Measurements from ENCODE around the gene VSIG10.
A peak's percentile ranks its signal among the peaks of the same experiment; 100 is the strongest.

VSIG10 gene

DNA sequence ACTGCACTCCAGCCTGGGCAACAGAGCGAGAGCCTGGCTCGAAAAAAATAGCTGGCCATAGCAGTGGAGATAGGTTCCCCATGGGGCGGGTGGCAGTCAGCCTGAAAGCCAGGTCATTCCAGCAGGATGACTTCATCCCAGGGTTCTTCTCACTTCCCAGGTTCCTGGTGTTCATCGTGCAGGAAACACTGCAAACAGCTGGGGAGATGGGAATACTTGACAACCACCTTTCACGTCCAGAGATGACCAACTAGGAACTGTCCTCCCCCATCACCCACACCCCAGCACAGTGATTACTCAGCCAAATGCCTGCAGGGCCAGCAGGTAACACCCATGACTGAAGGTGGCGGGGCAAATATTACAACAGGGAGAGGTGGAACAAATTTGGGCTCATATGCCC lies 1.7 kb downstream of the VSIG10 start:
- Histone ChIP-seq H4K8ac (ENCODE audit: low read depth, low read length) (no peak overlapping the region), H4K91ac (ENCODE audit: low read depth, low read length, poor library complexity) (no peak overlapping the region), H2BK15ac (ENCODE audit: low read length) (no peak overlapping the region), H3K14ac (ENCODE audit: low read length) (no peak overlapping the region), H2BK12ac (ENCODE audit: low read length) (no peak overlapping the region), H3K27ac (replicated peaks; ENCODE audit: low read length) (no peak overlapping the region), H3K9ac (ENCODE audit: low read depth, low read length, poor library complexity) (no peak overlapping the region), H2BK5ac (ENCODE audit: low read length) (no peak overlapping the region), H3K79me1 (ENCODE audit: low read depth, low read length) (no peaks in the 10 kb centered on the region), H2BK120ac (ENCODE audit: low read depth, low read length) (no peak overlapping the region), H3K36me3 (replicated peaks in 1 of 2; ENCODE audit: control insufficient read depth in 2 of 2, insufficient read depth in 2 of 2, low read length in 2 of 2) (peaks cover 0 to 6% of the 10 kb centered on the region in 2 donors), H2AFZ (ENCODE audit: low read length) (no peak overlapping the region), H3K9me3 (replicated peaks in 1 of 2; ENCODE audit: control insufficient read depth in 2 of 2, insufficient read depth in 1 of 2, low read depth in 1 of 2, low read length in 2 of 2) (no peaks in the 10 kb centered on the region), H3K4me2 (ENCODE audit: insufficient read depth, low read length, poor library complexity, severe bottlenecking) (no peak overlapping the region), H3K18ac (ENCODE audit: low read length) (no peak overlapping the region), H3K23ac (ENCODE audit: low read depth, low read length, poor library complexity) (no peak overlapping the region), H3K4ac (ENCODE audit: low read length) (no peak overlapping the region), H3K27me3 (ENCODE audit: control insufficient read depth in 3 of 3, insufficient read depth in 3 of 3, low read depth in 1 of 3, low read length in 3 of 3) (no peaks in the 10 kb centered on the region), H2AK5ac (ENCODE audit: low read depth, low read length) (no peak overlapping the region), H3K4me3 (ENCODE audit: low read length in 2 of 2) (no peak overlapping the region), H3K4me1 (ENCODE audit: control insufficient read depth in 2 of 2, insufficient read depth in 1 of 2, low read depth in 1 of 2, low read length in 2 of 2) (peaks cover 3 to 5% of the 10 kb centered on the region in 2 donors)
- no peak for DNase-seq (ENCODE audit: low spot score)
- no CpG with 5 or more reads among the region's 6 CpGs for WGBS, 2 donors (ENCODE audit: extremely low coverage in 2 of 2, insufficient read length in 2 of 2, insufficient replicate concordance in 1 of 2)

DNA sequence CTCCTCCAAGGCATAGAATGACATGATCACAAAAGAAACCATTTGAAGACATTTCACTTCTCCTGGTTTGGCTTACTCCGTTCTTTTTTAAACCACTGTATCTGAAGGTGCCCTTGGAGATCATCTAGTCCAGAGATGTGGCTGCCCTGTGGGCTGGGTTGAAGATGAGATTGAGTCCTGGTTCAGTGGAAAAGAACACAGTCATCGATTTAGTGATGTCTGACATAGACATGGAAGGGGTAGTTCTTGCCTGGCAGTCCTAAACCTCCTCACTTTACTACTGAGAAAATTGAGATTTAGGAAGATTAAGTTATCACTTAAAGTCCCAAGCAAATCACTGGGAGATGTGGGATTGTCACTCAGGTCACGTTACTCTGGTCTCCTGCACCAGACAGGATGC lies 2.8 kb downstream of the VSIG10 start:
- Histone ChIP-seq H2BK120ac (ENCODE audit: low read depth, low read length) (no peak overlapping the region), H2BK5ac (ENCODE audit: low read length) (no peak overlapping the region), H3K27ac (replicated peaks; ENCODE audit: low read length) (no peak overlapping the region), H3K9ac (ENCODE audit: low read depth, low read length, poor library complexity) (peak overlapping the region; percentile 60), H4K91ac (ENCODE audit: low read depth, low read length, poor library complexity) (no peak overlapping the region), H3K4ac (ENCODE audit: low read length) (no peak overlapping the region), H2BK15ac (ENCODE audit: low read length) (no peak overlapping the region), H2AK5ac (ENCODE audit: low read depth, low read length) (no peak overlapping the region), H3K4me1 (ENCODE audit: control insufficient read depth in 2 of 2, insufficient read depth in 1 of 2, low read depth in 1 of 2, low read length in 2 of 2) (peaks cover 3 to 5% of the 10 kb centered on the region in 2 donors), H3K23ac (ENCODE audit: low read depth, low read length, poor library complexity) (no peak overlapping the region), H3K36me3 (replicated peaks in 1 of 2; ENCODE audit: control insufficient read depth in 2 of 2, insufficient read depth in 2 of 2, low read length in 2 of 2) (peaks cover 0 to 6% of the 10 kb centered on the region in 2 donors), H2AFZ (ENCODE audit: low read length) (no peak overlapping the region), H3K27me3 (ENCODE audit: control insufficient read depth in 3 of 3, insufficient read depth in 3 of 3, low read depth in 1 of 3, low read length in 3 of 3) (no peaks in the 10 kb centered on the region), H3K4me3 (ENCODE audit: low read length in 2 of 2) (no peak overlapping the region), H3K18ac (ENCODE audit: low read length) (no peak overlapping the region), H3K14ac (ENCODE audit: low read length) (no peak overlapping the region), H2BK12ac (ENCODE audit: low read length) (no peak overlapping the region), H3K9me3 (replicated peaks in 1 of 2; ENCODE audit: control insufficient read depth in 2 of 2, insufficient read depth in 1 of 2, low read depth in 1 of 2, low read length in 2 of 2) (no peaks in the 10 kb centered on the region), H3K79me1 (ENCODE audit: low read depth, low read length) (peaks cover 2% of the 10 kb centered on the region), H4K8ac (ENCODE audit: low read depth, low read length) (no peak overlapping the region), H3K4me2 (ENCODE audit: insufficient read depth, low read length, poor library complexity, severe bottlenecking) (no peak overlapping the region)
- no peak for DNase-seq (ENCODE audit: low spot score)
- no CpG with 5 or more reads among the region's 3 CpGs for WGBS, 2 donors (ENCODE audit: extremely low coverage in 2 of 2, insufficient read length in 2 of 2, insufficient replicate concordance in 1 of 2)

DNA sequence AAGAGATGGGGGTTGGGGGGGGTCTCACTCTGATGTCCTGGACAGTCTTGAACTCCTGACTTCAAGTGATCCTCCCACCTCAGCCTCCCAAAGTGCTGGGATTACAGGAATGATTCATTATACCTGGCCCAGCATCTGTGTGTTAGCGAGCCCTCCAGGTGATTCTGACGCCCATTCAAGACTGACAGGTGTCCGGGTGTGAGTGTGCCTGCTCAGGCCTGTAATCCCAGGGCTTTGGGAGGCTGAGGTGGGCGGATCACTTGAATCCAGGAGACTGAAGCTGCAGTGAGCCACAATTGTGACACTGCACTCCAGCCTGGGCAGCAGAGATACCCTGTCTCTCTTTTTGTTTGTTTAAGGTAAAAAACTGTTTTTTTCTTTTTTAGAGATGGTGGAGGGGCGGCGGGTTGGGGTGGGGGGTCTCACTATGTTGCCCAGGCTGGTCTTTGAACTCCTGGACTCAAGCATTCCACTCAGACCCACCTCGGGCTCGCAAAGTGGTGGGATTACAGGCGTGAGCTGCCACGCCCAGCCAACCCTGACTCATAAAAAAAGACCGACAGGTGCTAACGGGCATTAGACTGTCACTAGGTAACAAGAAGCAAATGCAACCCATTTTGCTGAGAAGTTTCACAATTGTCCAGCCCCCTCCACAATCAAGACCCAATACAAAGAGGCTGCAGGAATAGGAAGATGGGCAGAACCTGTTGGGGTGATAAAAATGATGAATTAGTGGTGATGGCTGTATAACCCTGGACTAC lies 4.7 kb downstream of the VSIG10 start:
- Histone ChIP-seq H2BK12ac (ENCODE audit: low read length) (no peak overlapping the region), H3K27me3 (ENCODE audit: control insufficient read depth in 3 of 3, insufficient read depth in 3 of 3, low read depth in 1 of 3, low read length in 3 of 3) (no peaks in the 10 kb centered on the region), H3K27ac (replicated peaks; ENCODE audit: low read length) (no peak overlapping the region), H3K9ac (ENCODE audit: low read depth, low read length, poor library complexity) (no peak overlapping the region), H3K4ac (ENCODE audit: low read length) (no peak overlapping the region), H2BK15ac (ENCODE audit: low read length) (no peak overlapping the region), H3K4me3 (ENCODE audit: low read length in 2 of 2) (no peak overlapping the region), H3K18ac (ENCODE audit: low read length) (no peak overlapping the region), H2AFZ (ENCODE audit: low read length) (no peak overlapping the region), H4K8ac (ENCODE audit: low read depth, low read length) (no peak overlapping the region), H2AK5ac (ENCODE audit: low read depth, low read length) (no peak overlapping the region), H2BK5ac (ENCODE audit: low read length) (no peak overlapping the region), H3K4me1 (ENCODE audit: control insufficient read depth in 2 of 2, insufficient read depth in 1 of 2, low read depth in 1 of 2, low read length in 2 of 2) (peaks cover 3 to 5% of the 10 kb centered on the region in 2 donors), H4K91ac (ENCODE audit: low read depth, low read length, poor library complexity) (no peak overlapping the region), H3K4me2 (ENCODE audit: insufficient read depth, low read length, poor library complexity, severe bottlenecking) (no peak overlapping the region), H3K9me3 (replicated peaks in 1 of 2; ENCODE audit: control insufficient read depth in 2 of 2, insufficient read depth in 1 of 2, low read depth in 1 of 2, low read length in 2 of 2) (peaks cover 0 to 1% of the 10 kb centered on the region in 2 donors), H3K23ac (ENCODE audit: low read depth, low read length, poor library complexity) (no peak overlapping the region), H3K14ac (ENCODE audit: low read length) (no peak overlapping the region), H3K36me3 (replicated peaks in 1 of 2; ENCODE audit: control insufficient read depth in 2 of 2, insufficient read depth in 2 of 2, low read length in 2 of 2) (peaks cover 3 to 12% of the 10 kb centered on the region in 2 donors), H3K79me1 (ENCODE audit: low read depth, low read length) (peaks cover 5% of the 10 kb centered on the region), H2BK120ac (ENCODE audit: low read depth, low read length) (no peak overlapping the region)
- no peak for DNase-seq (ENCODE audit: low spot score)
- no CpG with 5 or more reads among the region's 12 CpGs for WGBS, 2 donors (ENCODE audit: extremely low coverage in 2 of 2, insufficient read length in 2 of 2, insufficient replicate concordance in 1 of 2)

DNA sequence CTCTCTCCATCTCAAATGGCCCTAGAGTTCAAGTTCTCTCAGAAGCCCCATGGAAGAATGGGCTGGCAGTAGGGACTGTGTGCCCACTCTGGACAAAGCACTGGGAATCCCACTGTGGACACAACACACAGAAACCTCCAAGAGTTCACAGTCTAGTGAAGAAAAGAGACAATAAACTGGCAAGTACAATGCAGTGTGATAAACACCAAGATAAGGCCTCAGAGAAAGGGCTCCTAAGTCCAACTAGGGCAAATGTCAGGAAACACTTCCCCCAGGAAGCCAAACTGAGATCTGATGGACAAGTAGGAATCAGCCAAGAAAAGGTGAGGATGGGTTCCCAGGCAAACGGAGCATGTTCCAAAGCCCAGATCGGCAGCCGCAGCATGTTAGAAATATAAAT lies 5.4 kb downstream of the VSIG10 start:
- Histone ChIP-seq H3K27me3 (ENCODE audit: control insufficient read depth in 3 of 3, insufficient read depth in 3 of 3, low read depth in 1 of 3, low read length in 3 of 3) (no peaks in the 10 kb centered on the region), H2BK12ac (ENCODE audit: low read length) (no peak overlapping the region), H3K4me1 (ENCODE audit: control insufficient read depth in 2 of 2, insufficient read depth in 1 of 2, low read depth in 1 of 2, low read length in 2 of 2) (peaks cover 3 to 5% of the 10 kb centered on the region in 2 donors), H3K4me3 (ENCODE audit: low read length in 2 of 2) (no peak overlapping the region), H4K8ac (ENCODE audit: low read depth, low read length) (no peak overlapping the region), H4K91ac (ENCODE audit: low read depth, low read length, poor library complexity) (no peak overlapping the region), H2BK5ac (ENCODE audit: low read length) (no peak overlapping the region), H2BK120ac (ENCODE audit: low read depth, low read length) (no peak overlapping the region), H3K36me3 (replicated peaks in 1 of 2; ENCODE audit: control insufficient read depth in 2 of 2, insufficient read depth in 2 of 2, low read length in 2 of 2) (peaks cover 3 to 13% of the 10 kb centered on the region in 2 donors), H3K4ac (ENCODE audit: low read length) (no peak overlapping the region), H3K27ac (replicated peaks; ENCODE audit: low read length) (no peak overlapping the region), H3K23ac (ENCODE audit: low read depth, low read length, poor library complexity) (no peak overlapping the region), H3K4me2 (ENCODE audit: insufficient read depth, low read length, poor library complexity, severe bottlenecking) (no peak overlapping the region), H2AK5ac (ENCODE audit: low read depth, low read length) (no peak overlapping the region), H3K14ac (ENCODE audit: low read length) (no peak overlapping the region), H3K18ac (ENCODE audit: low read length) (no peak overlapping the region), H3K79me1 (ENCODE audit: low read depth, low read length) (peaks cover 5% of the 10 kb centered on the region), H3K9ac (ENCODE audit: low read depth, low read length, poor library complexity) (no peak overlapping the region), H2BK15ac (ENCODE audit: low read length) (no peak overlapping the region), H3K9me3 (replicated peaks in 1 of 2; ENCODE audit: control insufficient read depth in 2 of 2, insufficient read depth in 1 of 2, low read depth in 1 of 2, low read length in 2 of 2) (peaks cover 0 to 1% of the 10 kb centered on the region in 2 donors), H2AFZ (ENCODE audit: low read length) (peak overlapping the region; percentile 32)
- no peak for DNase-seq (ENCODE audit: low spot score)
- WGBS, 2 donors (ENCODE audit: extremely low coverage in 2 of 2, insufficient read length in 2 of 2, insufficient replicate concordance in 1 of 2): no CpG with 5 or more reads among the region's 3 CpGs

Data from neuronal stem cell (in vitro differentiated cells).